Body of pancreas (tissue), 4 donors: ENCODE results near the gene ELOB. TPM values are rescaled to one million over a fixed set of nuclear protein-coding genes. Genes with fewer than 3 reads are reported as not detected.

ENCODE experiments used
- ATAC-seq: fragments of 150-250 bp; one replicate; pipeline ENCODE4 v1.9.1; 2016
- DNase-seq, 4 donors: peaks; one replicate each; pipeline ENCODE4 v3.0.0-alpha.2; 2019
- H3K27ac ChIP-seq, 4 donors: fragments of 200-600 bp; sonication (generic); 1 replicate in 3 of 4; 2 replicates in 1 of 4; pipeline versions ENCODE4 v1.5.1 to v1.6.1; 2016 to 2019; ENCODE audit warnings: mild to moderate bottlenecking in 1 of 4, mixed read lengths in 1 of 4, moderate library complexity in 1 of 4
- H3K27me3 ChIP-seq, 2 donors: fragments of 200-600 bp; sonication (generic); one replicate each; pipeline ENCODE4 v1.6.0; 2016; ENCODE audit warnings: mild to moderate bottlenecking in 1 of 2
- H3K36me3 ChIP-seq, 2 donors: fragments of 200-600 bp; sonication (generic); replicated peaks in 1 of 2; 2 replicates each; pipeline ENCODE4 v1.5.1; 2016; ENCODE audit warnings: low read depth in 2 of 2; ENCODE audit not compliant: insufficient read depth in 1 of 2
- H3K4me1 ChIP-seq: fragments of 200-600 bp; sonication (generic); one replicate; pipeline ENCODE4 v1.6.0; 2016
- H3K4me3 ChIP-seq, 2 donors: fragments of 200-600 bp; sonication (generic); 1 replicate in 1 of 2; 2 replicates in 1 of 2; pipeline ENCODE4 v1.5.1; 2016 to 2019
- H3K9me3 ChIP-seq, 3 donors: fragments of 200-600 bp; sonication (generic); 1 replicate in 2 of 3; 2 replicates in 1 of 3; pipeline ENCODE4 v1.5.1; 2016
- POLR2A ChIP-seq, 3 donors: fragments of 450-650 bp; IDR thresholded peaks; one replicate each; pipeline ENCODE4 v1.6.1; 2016; ENCODE audit warnings: antibody characterized with exemption in 3 of 3, mild to moderate bottlenecking in 2 of 3
- whole genome bisulfite sequencing, 2 donors: methylation state at CpG; one replicate each; pipeline ENCODE4 v1.1.5; 2017; 5-methylcytosine and 5-hydroxymethylcytosine counted together
- intact Hi-C: fragments of 100-400 bp; cut with DNase I; formaldehyde crosslinking; loops from one replicate; pipeline ENCODE4 v1.15.1; 2023
- total RNA-seq, 2 donors: library from RNA; depleted of rRNA; stranded (reverse); fragments of >200 nt; gene quantifications; one replicate each; pipeline ENCODE4 v1.1.0, GENCODE V29; 2016
- TF ChIP-seq, protein P1 (sequence below), 7 experiments: fragments of 450-650 bp in 4 of 7; fragments of 200-600 bp in 3 of 7; sonication (generic) in 3 of 7; IDR thresholded peaks; one replicate each; pipeline ENCODE4 v1.5.1; 2016 to 2019; ENCODE audit warnings: antibody characterized with exemption in 7 of 7

Gene ELOB
- total RNA-seq, 2 donors from 2014 or later = 77.5 to 186 TPM

DNA sequence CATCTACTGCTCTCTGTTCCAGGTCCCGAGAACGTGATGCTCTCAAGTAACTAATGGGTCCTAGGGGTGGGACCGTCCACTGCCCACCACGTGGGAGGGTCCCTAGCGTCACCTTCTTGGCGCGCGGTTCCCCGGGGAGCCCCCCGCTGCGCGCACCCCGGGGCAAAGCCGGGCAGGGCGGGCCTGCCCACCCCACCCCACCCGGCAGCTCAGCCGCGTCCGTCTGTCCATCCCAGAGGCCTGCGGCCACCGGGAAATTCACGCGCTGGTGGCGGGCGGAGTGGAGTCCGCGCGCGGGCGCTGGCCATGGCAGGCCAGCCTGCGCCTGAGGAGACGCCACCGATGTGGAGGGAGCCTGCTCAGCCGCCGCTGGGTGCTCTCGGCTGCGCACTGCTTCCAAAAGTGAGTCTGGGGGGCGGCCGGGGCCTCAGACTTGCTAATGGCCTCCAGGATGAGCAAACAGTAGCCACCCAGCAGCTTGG is 21.7 kb upstream of the ELOB start:
- Histone ChIP-seq H3K27ac (no peak overlapping the region), H3K9me3 (no peaks in the 10 kb centered on the region), H3K27me3 (no peaks in the 10 kb centered on the region), H3K4me3 (no peak overlapping the region), H3K36me3 (no peaks in the 10 kb centered on the region), H3K4me1 (peaks cover 9% of the 10 kb centered on the region)
- ATAC-seq (no peak), DNase-seq (no peak)
- intact Hi-C loops = no loop called here
- 70% methylated on average over 39 of the region's 39 CpGs; no CpG with 5 or more reads in 1 of the 2 donors for WGBS, 2 donors
- no peak for TF ChIP-seq POLR2A (IDR thresholded peaks at IDR 0.05)
- TF ChIP-seq, protein P1, sequence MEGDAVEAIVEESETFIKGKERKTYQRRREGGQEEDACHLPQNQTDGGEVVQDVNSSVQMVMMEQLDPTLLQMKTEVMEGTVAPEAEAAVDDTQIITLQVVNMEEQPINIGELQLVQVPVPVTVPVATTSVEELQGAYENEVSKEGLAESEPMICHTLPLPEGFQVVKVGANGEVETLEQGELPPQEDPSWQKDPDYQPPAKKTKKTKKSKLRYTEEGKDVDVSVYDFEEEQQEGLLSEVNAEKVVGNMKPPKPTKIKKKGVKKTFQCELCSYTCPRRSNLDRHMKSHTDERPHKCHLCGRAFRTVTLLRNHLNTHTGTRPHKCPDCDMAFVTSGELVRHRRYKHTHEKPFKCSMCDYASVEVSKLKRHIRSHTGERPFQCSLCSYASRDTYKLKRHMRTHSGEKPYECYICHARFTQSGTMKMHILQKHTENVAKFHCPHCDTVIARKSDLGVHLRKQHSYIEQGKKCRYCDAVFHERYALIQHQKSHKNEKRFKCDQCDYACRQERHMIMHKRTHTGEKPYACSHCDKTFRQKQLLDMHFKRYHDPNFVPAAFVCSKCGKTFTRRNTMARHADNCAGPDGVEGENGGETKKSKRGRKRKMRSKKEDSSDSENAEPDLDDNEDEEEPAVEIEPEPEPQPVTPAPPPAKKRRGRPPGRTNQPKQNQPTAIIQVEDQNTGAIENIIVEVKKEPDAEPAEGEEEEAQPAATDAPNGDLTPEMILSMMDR (IDR thresholded peaks at IDR 0.05) = no peak

DNA sequence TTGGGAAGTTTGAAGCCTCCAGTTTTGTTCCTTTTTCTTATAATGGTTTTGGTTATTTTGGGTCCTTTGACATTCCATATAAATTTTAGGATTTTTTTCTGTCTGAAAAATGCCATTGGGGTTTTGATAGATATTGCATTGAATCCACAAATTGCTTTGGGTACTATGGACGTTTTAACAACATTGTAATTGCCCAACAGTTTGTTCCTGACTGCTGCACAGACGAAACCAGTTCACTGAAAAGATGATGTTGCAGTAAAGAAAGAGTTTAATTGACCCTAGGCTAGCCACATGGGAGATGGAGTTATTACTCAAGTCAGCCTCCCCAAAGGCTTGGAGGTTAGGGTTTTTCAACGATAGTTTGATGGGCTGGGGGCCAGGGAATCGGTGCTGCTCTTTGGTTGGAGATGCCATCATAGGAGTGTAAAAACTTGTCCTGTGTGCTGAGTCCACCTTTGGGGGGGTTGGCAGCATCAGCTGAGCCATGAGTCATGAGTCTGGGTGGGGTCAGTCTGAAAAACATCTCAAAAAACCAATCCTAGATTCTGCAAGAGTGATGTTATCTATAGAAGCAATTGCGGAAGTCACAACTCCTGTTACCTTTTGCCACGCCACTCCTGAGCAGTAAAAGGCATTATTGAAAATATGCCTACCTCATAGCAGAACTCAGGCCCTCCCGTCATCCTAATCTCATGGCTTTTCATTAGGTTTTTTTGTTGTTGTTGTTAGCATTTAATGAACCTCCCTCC is 18.5 kb upstream of the ELOB start:
- H3K9me3 ChIP-seq = no peaks in the 10 kb centered on the region
- no peak for ATAC-seq
- TF ChIP-seq, protein P1 (IDR thresholded peaks at IDR 0.05) = no peak
- intact Hi-C loops = no loop called here
- WGBS, 2 donors = 66 to 68% methylated on average over 7 of the region's 7 CpGs
- no peak overlapping the region for H3K27ac ChIP-seq
- H3K27me3 ChIP-seq = no peaks in the 10 kb centered on the region
- no peaks in the 10 kb centered on the region for H3K36me3 ChIP-seq
- H3K4me3 ChIP-seq = no peak overlapping the region
- DNase-seq = no peak
- H3K4me1 ChIP-seq = peaks cover 9% of the 10 kb centered on the region

DNA sequence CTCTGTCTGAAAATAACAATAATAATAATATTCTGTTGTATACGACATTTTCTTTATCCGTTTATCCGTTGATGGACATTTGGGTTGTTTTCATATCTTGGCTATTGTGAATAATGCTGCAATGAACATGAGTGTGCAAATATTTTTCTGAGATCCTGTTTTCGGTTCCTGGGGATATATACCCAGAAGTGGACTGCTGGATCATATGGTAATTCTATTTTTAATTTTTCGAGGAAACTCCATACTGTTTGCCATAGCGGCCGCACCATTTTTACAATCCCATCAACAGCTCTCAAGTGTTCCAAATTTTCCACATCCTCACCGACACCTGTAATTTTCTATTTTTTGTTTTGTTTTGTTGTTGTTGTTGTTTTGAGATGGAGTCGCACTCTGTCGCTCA is 15.9 kb upstream of the ELOB start:
- H3K27ac ChIP-seq = no peak overlapping the region
- H3K9me3 ChIP-seq = no peaks in the 10 kb centered on the region
- DNase-seq (no peak), ATAC-seq (no peak)
- intact Hi-C loops = no loop called here
- 77 to 84% methylated on average over 10 of the region's 10 CpGs for WGBS, 2 donors
- TF ChIP-seq, protein P1 (IDR thresholded peaks at IDR 0.05) = no peak
- TF ChIP-seq POLR2A (IDR thresholded peaks at IDR 0.05) = no peak
- H3K4me3 ChIP-seq = no peak overlapping the region
- no peaks in the 10 kb centered on the region for H3K36me3 ChIP-seq
- peaks cover 9% of the 10 kb centered on the region for H3K4me1 ChIP-seq
- H3K27me3 ChIP-seq = no peaks in the 10 kb centered on the region

DNA sequence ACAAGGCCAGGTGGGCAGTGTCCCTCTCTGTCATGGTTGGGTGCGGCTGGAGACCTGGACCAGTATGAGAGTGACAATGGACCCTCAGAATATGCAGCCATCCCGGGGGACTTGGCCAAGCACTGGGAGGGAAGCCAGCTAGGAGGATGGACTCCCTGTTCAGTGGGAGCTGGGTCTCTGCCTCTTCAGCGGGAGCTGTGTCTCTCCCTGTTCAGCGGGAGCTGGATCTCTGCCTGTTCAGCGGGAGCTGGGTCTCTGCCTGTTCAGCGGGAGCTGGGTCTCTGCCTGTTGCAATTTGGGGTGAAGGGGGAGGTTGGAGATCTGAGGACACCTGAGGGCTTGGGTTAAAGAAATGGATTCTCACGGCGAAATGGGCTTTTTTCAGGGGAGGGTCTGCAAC is 14.1 kb upstream of the ELOB start:
- ATAC-seq = no peak
- Histone ChIP-seq H3K27ac (no peak overlapping the region), H3K36me3 (no peaks in the 10 kb centered on the region), H3K9me3 (no peaks in the 10 kb centered on the region), H3K27me3 (peaks cover 0 to 8% of the 10 kb centered on the region in 2 donors), H3K4me3 (no peak overlapping the region), H3K4me1 (peaks cover 11% of the 10 kb centered on the region)
- WGBS, 2 donors = 62 to 74% methylated on average over 3 to 8 of the region's 8 CpGs
- TF ChIP-seq POLR2A (IDR thresholded peaks at IDR 0.05) = no peak
- TF ChIP-seq, protein P1 (IDR thresholded peaks at IDR 0.05) = no peak
- no peak for DNase-seq
- intact Hi-C loops = no loop called here

DNA sequence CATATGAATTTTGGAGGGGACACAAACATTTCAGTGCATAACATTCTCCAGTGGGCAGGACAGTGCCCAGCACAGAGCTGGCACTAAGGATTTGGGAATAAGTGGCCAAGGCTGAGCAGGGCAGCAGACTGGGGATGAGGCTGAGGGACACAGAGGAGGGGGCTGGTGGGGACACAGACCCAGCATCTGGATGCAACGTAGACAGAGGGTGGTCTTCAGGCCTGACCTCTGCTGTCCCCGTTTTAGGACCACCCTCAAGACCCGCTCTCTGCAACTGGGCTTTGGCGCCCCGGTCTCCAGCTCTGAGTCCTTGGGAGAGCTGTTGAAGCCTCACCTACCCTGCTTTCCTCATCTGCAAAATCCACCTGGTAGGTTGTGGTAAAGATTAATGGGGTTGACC is 13.6 kb upstream of the ELOB start:
- H3K9me3 ChIP-seq = no peaks in the 10 kb centered on the region
- intact Hi-C loops = no loop called here
- no peak overlapping the region for H3K4me3 ChIP-seq
- no peaks in the 10 kb centered on the region for H3K36me3 ChIP-seq
- 64 to 73% methylated on average over 5 of the region's 5 CpGs for WGBS, 2 donors
- peaks cover 16% of the 10 kb centered on the region for H3K4me1 ChIP-seq
- peaks cover 0 to 13% of the 10 kb centered on the region in 2 donors for H3K27me3 ChIP-seq
- DNase-seq (no peak), ATAC-seq (no peak)
- no peak for TF ChIP-seq POLR2A (IDR thresholded peaks at IDR 0.05)
- TF ChIP-seq, protein P1 (IDR thresholded peaks at IDR 0.05) = no peak
- H3K27ac ChIP-seq = no peak overlapping the region
